IMR-90 (cell line): ENCODE measurements around the gene SFSWAP. TPM values are rescaled to one million over a fixed set of nuclear protein-coding genes. Genes with fewer than 3 reads are reported as not detected.

ENCODE experiments used
- ATAC-seq: fragments of 200-7000 bp; cut with Tn5 transposase; 2 replicates; pipeline ENCODE4 v1.9.1; 2020; ENCODE audit warnings: low read depth, mild to moderate bottlenecking, moderate library complexity
- BruUV-seq: library from RNA; stranded (reverse); fragments of 400-500 nt; replicated peaks from 2 replicates; lab custom pipeline; 2021; lab: Mats Ljungman, UMichigan
- CTCF ChIA-PET: fragments of 300-600 bp; formaldehyde crosslinking; extraction: SDS; loops from one replicate; lab custom pipeline; 2021; ENCODE audit warnings: antibody characterized with exemption; lab: Yijun Ruan, JAX
- POLR2A ChIA-PET: fragments of 300-600 bp; sonication (Branson Sonifier 250); formaldehyde crosslinking; loops from one replicate; lab custom pipeline; 2022; ENCODE audit warnings: antibody characterized with exemption; ENCODE audit not compliant: unreplicated experiment; lab: Charles Lee
- DNase-seq: peaks from one replicate; pipeline ENCODE4 v3.0.0; 2013
- H2AFZ ChIP-seq: replicated peaks from 2 replicates; pipeline ENCODE3; 2013; ENCODE audit warnings: low read length, mild to moderate bottlenecking; ENCODE audit not compliant: poor library complexity
- H2AK5ac ChIP-seq: 2 replicates; pipeline ENCODE4 v1.6.1; 2013; ENCODE audit warnings: low read depth, low read length, inconsistent platforms
- H2AK9ac ChIP-seq: replicated peaks from 2 replicates; pipeline ENCODE3; 2013; ENCODE audit warnings: mild to moderate bottlenecking, low read depth, low read length, moderate library complexity; ENCODE audit not compliant: poor library complexity
- H2BK120ac ChIP-seq: 2 replicates; pipeline ENCODE4 v1.6.1; 2013; ENCODE audit warnings: low read depth, low read length, inconsistent platforms
- H2BK15ac ChIP-seq: 3 replicates; pipeline ENCODE4 v1.6.1; 2013; ENCODE audit warnings: low read depth, low read length, inconsistent platforms
- H2BK20ac ChIP-seq: 2 replicates; pipeline ENCODE4 v1.6.1; 2013; ENCODE audit warnings: low read depth, mild to moderate bottlenecking, inconsistent platforms, low read length, moderate library complexity
- H2BK5ac ChIP-seq: 2 replicates; pipeline ENCODE4 v1.6.1; 2013; ENCODE audit warnings: mild to moderate bottlenecking, low read depth, low read length, inconsistent platforms; ENCODE audit not compliant: poor library complexity, severe bottlenecking
- H3K14ac ChIP-seq: replicated peaks from 2 replicates; pipeline ENCODE4 v1.6.1; 2013; ENCODE audit warnings: low read depth, low read length, inconsistent platforms
- H3K18ac ChIP-seq: 2 replicates; pipeline ENCODE4 v1.6.1; 2013; ENCODE audit warnings: low read depth, low read length, control low read depth
- H3K23ac ChIP-seq: 2 replicates; pipeline ENCODE4 v1.6.1; 2013; ENCODE audit warnings: low read depth, low read length, inconsistent platforms
- H3K27ac ChIP-seq: 2 replicates; pipeline ENCODE4 v1.5.1; 2013; ENCODE audit warnings: mild to moderate bottlenecking, control low read depth, low read length; ENCODE audit not compliant: insufficient read depth
- H3K27me3 ChIP-seq: 2 replicates; pipeline ENCODE4 v1.6.1; 2013; ENCODE audit warnings: low read length; ENCODE audit not compliant: control insufficient read depth, insufficient read depth
- H3K36me3 ChIP-seq: 2 replicates; pipeline ENCODE4 v1.6.1; 2013; ENCODE audit warnings: low read length, mixed read lengths; ENCODE audit not compliant: control insufficient read depth, insufficient read depth
- H3K4ac ChIP-seq: 2 replicates; pipeline ENCODE4 v1.6.1; 2013; ENCODE audit warnings: low read depth, low read length, inconsistent platforms
- H3K4me1 ChIP-seq: 2 replicates; pipeline ENCODE4 v1.6.1; 2013; ENCODE audit warnings: low read length, mixed read lengths; ENCODE audit not compliant: control insufficient read depth, insufficient read depth
- H3K4me2 ChIP-seq: 2 replicates; pipeline ENCODE4 v1.6.1; 2013; ENCODE audit warnings: low read depth, mild to moderate bottlenecking, control low read depth, low read length, moderate library complexity
- H3K4me3 ChIP-seq: 2 replicates; pipeline ENCODE4 v1.5.1; 2013; ENCODE audit warnings: low read depth, mild to moderate bottlenecking, control low read depth, low read length, moderate library complexity; ENCODE audit not compliant: insufficient read depth
- H3K56ac ChIP-seq: 2 replicates; pipeline ENCODE4 v1.6.1; 2013; ENCODE audit warnings: low read length, inconsistent platforms; ENCODE audit not compliant: insufficient read depth; ENCODE audit errors: extremely low read depth
- H3K79me1 ChIP-seq, 2 experiments: 2 replicates each; pipeline ENCODE4 v1.6.1; 2013; ENCODE audit warnings: low read length in 2 of 2, inconsistent platforms in 1 of 2, low read depth in 1 of 2
- H3K9ac ChIP-seq: 2 replicates; pipeline ENCODE4 v1.6.1; 2013; ENCODE audit warnings: low read depth, low read length, control low read depth
- H3K9me1 ChIP-seq: 2 replicates; pipeline ENCODE4 v1.6.1; 2013; ENCODE audit warnings: low read length, inconsistent platforms; ENCODE audit not compliant: insufficient read depth
- H3K9me3 ChIP-seq: 2 replicates; pipeline ENCODE4 v1.6.1; 2013; ENCODE audit warnings: low read length; ENCODE audit not compliant: control insufficient read depth, insufficient read depth
- H4K20me1 ChIP-seq: 2 replicates; pipeline ENCODE4 v1.6.1; 2013; ENCODE audit warnings: low read length, inconsistent platforms; ENCODE audit not compliant: insufficient read depth
- H4K5ac ChIP-seq: 2 replicates; pipeline ENCODE4 v1.6.1; 2013; ENCODE audit warnings: mild to moderate bottlenecking, low read depth, low read length, control low read depth
- H4K8ac ChIP-seq, 2 experiments: 2 replicates each; pipeline ENCODE4 v1.6.1; 2013; ENCODE audit warnings: low read depth in 2 of 2, low read length in 2 of 2, control low read depth in 1 of 2, inconsistent platforms in 1 of 2
- H4K91ac ChIP-seq: 2 replicates; pipeline ENCODE4 v1.6.1; 2013; ENCODE audit warnings: low read depth, low read length, inconsistent platforms; ENCODE audit not compliant: insufficient read depth
- BHLHE40 ChIP-seq: fragments of 150-350 bp; IDR thresholded peaks from 2 replicates; pipeline ENCODE4 v1.6.1; 2016; ENCODE audit warnings: mild to moderate bottlenecking, low read depth, low read length
- CEBPB ChIP-seq: IDR thresholded peaks from 2 replicates; pipeline ENCODE4 v1.6.1; 2012; ENCODE audit warnings: low read depth, low read length, improper control_type of control experiment
- CHD1 ChIP-seq: IDR thresholded peaks from 2 replicates; pipeline ENCODE4 v1.6.1; 2012; ENCODE audit warnings: low read depth, low read length, improper control_type of control experiment
- CTCF ChIP-seq: conservative IDR thresholded peaks from 2 replicates; pipeline ENCODE4 v1.5.1; 2012; ENCODE audit warnings: mild to moderate bottlenecking, low read depth, low read length, improper control_type of control experiment
- ELK1 ChIP-seq: fragments of 150-350 bp; IDR thresholded peaks from 2 replicates; pipeline ENCODE4 v1.6.1; 2016; ENCODE audit warnings: low read depth, mild to moderate bottlenecking, low read length, moderate library complexity, borderline replicate concordance
- FOS ChIP-seq: fragments of 150-350 bp; IDR thresholded peaks from 2 replicates; pipeline ENCODE4 v1.6.1; 2016; ENCODE audit warnings: low read depth, low read length
- MAFK ChIP-seq: IDR thresholded peaks from 2 replicates; pipeline ENCODE4 v1.6.1; 2012; ENCODE audit warnings: low read depth, low read length, improper control_type of control experiment
- MAZ ChIP-seq: IDR thresholded peaks from 2 replicates; pipeline ENCODE4 v1.6.1; 2012; ENCODE audit warnings: low read depth, mild to moderate bottlenecking, low read length, improper control_type of control experiment, moderate library complexity, borderline replicate concordance
- MXI1 ChIP-seq: IDR thresholded peaks from 2 replicates; pipeline ENCODE4 v1.6.1; 2012; ENCODE audit warnings: low read depth, mild to moderate bottlenecking, low read length, moderate library complexity, borderline replicate concordance
- NFE2L2 ChIP-seq: fragments of 150-350 bp; IDR thresholded peaks from 2 replicates; pipeline ENCODE4 v1.6.1; 2016; ENCODE audit warnings: low read depth, mild to moderate bottlenecking, low read length
- POLR2A ChIP-seq: IDR thresholded peaks from 2 replicates; pipeline ENCODE4 v1.6.1; 2012; ENCODE audit warnings: mild to moderate bottlenecking, low read depth, low read length
- RCOR1 ChIP-seq: IDR thresholded peaks from 2 replicates; pipeline ENCODE4 v1.6.1; 2012; ENCODE audit warnings: mild to moderate bottlenecking, low read length, improper control_type of control experiment; ENCODE audit not compliant: insufficient replicate concordance
- RFX5 ChIP-seq: IDR thresholded peaks from 2 replicates; pipeline ENCODE4 v1.8.0; 2012; ENCODE audit warnings: low read depth, mild to moderate bottlenecking, low read length, moderate library complexity
- SMC3 ChIP-seq: fragments of 150-350 bp; IDR thresholded peaks from 2 replicates; pipeline ENCODE4 v1.6.1; 2016; ENCODE audit warnings: low read depth, mild to moderate bottlenecking, antibody characterized with exemption, low read length, moderate library complexity
- USF2 ChIP-seq: fragments of 150-350 bp; IDR thresholded peaks from 2 replicates; pipeline ENCODE4 v1.6.1; 2017; ENCODE audit warnings: mild to moderate bottlenecking, antibody characterized with exemption, low read length, low read depth
- WGBS, 2 experiments: methylation state at CpG; one replicate each; pipeline versions ENCODE4 v1.1.5 to v1.1.7; 2013; ENCODE audit warnings: missing lambda C conversion rate in 2 of 2; ENCODE audit not compliant: insufficient read length in 1 of 2; ENCODE audit errors: extremely low coverage in 2 of 2; 5-methylcytosine and 5-hydroxymethylcytosine counted together
- dilution Hi-C: fragments of 300-500 bp; cut with HindIII; formaldehyde crosslinking; loops from one replicate; pipeline ENCODE4 v1.14.3; 2018; ENCODE audit warnings: low sequenced_read_pairs; ENCODE audit not compliant: unreplicated experiment
- in situ Hi-C: fragments of 300-500 bp; cut with MboI; formaldehyde crosslinking; loops from 3 replicates; pipeline ENCODE4 v1.14.3; 2019; ENCODE audit warnings: low sequenced_read_pairs, inconsistent platforms, mixed read lengths
- intact Hi-C: fragments of 100-400 bp; cut with micrococcal nuclease; formaldehyde crosslinking; loops from 2 replicates; pipeline ENCODE4 v1.10.0; 2022
- polyA plus RNA-seq, 3 experiments: library from polyadenylated mRNA; depleted of rRNA; stranded (reverse); fragments of >200 nt; gene quantifications; 2 replicates each; pipeline ENCODE4 v1.2.3, GENCODE V29; 2012; ENCODE audit warnings: low replicate concordance in 1 of 3
- total RNA-seq: library from RNA; depleted of rRNA; stranded (reverse); fragments of >200 nt; gene quantifications from 2 replicates; pipeline ENCODE4 v1.2.3, GENCODE V29; 2012

The SFSWAP gene
- total and polyA plus RNA-seq, 2 of the 4 experiments (the other 2 are of a cell fraction): 19.7 to 22.4 TPM

- H3K4me1 ChIP-seq: no peaks in the 10 kb centered on the region
- POLR2A ChIA-PET: no interaction called here
Observed at GRCh38 chr12:131749618-131750315, 38.9 kb downstream of the SFSWAP start.

More at GRCh38 chr12:131749618-131750315, 38.9 kb downstream of the SFSWAP start:
- no peak overlapping the region for H3K23ac ChIP-seq
- no peak overlapping the region for H2BK15ac ChIP-seq
- H4K8ac ChIP-seq: no peak overlapping the region
- no peak overlapping the region for H3K27ac ChIP-seq
- H3K18ac ChIP-seq: no peak overlapping the region
- no peak overlapping the region for H3K14ac ChIP-seq
- no TSS peak for BruUV-seq
- ATAC-seq (no peak), DNase-seq (no peak)
- no peak overlapping the region for H3K4ac ChIP-seq
- H3K56ac ChIP-seq: no peak overlapping the region
- H4K20me1 ChIP-seq: peaks cover 5% of the 10 kb centered on the region; the same call in 1 of the 2 replicates
- H2AFZ ChIP-seq: no peak overlapping the region
- no peak overlapping the region for H2AK9ac ChIP-seq
- TF ChIP-seq SMC3: no peak
- TF ChIP-seq CEBPB: no peak
- no peak for TF ChIP-seq USF2
- TF ChIP-seq CHD1: no peak
- TF ChIP-seq FOS: no peak
- no peak for TF ChIP-seq POLR2A
- no peak for TF ChIP-seq BHLHE40
- TF ChIP-seq ELK1: no peak
- TF ChIP-seq NFE2L2: no peak
- TF ChIP-seq MAFK: no peak
- no peak for TF ChIP-seq MAZ
- no peak for TF ChIP-seq CTCF
- no peak for TF ChIP-seq RCOR1
- TF ChIP-seq RFX5: no peak
- no peak for TF ChIP-seq MXI1
- in situ Hi-C loops (no loop called here), dilution Hi-C loops (no loop called here), intact Hi-C loops (no loop called here)
- CTCF ChIA-PET: no interaction called here
- H2BK5ac ChIP-seq: no peak overlapping the region
- no peaks in the 10 kb centered on the region for H3K27me3 ChIP-seq
- H3K79me1 ChIP-seq: peaks cover 21 to 25% of the 10 kb centered on the region in 2 experiments; a peak in 3 of 4 replicates
- 94% methylated on average over 5 of the region's 19 CpGs; no CpG with 5 or more reads in 1 of the 2 experiments for WGBS, 2 experiments
- H3K4me3 ChIP-seq: no peak overlapping the region
- peaks cover 2% of the 10 kb centered on the region; the same call in 1 of the 2 replicates for H3K9me1 ChIP-seq
- H2BK20ac ChIP-seq: no peak overlapping the region
- H2AK5ac ChIP-seq: no peak overlapping the region
- peaks cover 42% of the 10 kb centered on the region for H3K36me3 ChIP-seq
- H2BK120ac ChIP-seq: no peak overlapping the region
- H3K4me2 ChIP-seq: no peak overlapping the region
- no peak overlapping the region for H4K5ac ChIP-seq
- no peaks in the 10 kb centered on the region for H3K9me3 ChIP-seq
- H4K91ac ChIP-seq: no peak overlapping the region
- no peak overlapping the region for H3K9ac ChIP-seq
